Caco-2 (cell line): ENCODE measurements around the gene KLF1. TPM values are rescaled to one million over a fixed set of nuclear protein-coding genes. Genes with fewer than 3 reads are reported as not detected.
"Not testable (repeated sequence)": the region's sequence is repeated elsewhere in the genome, so short reads cannot be mapped to it uniquely, and the experiment has no call there.

Experiments used
- BruUV-seq: library from RNA; stranded (reverse); fragments of 400-500 nt; replicated peaks from 2 replicates; lab custom pipeline; 2021; lab: Mats Ljungman, UMichigan
- CTCF ChIA-PET: fragments of 300-600 bp; sonication (Branson Sonifier 250); formaldehyde crosslinking; loops from one replicate; lab custom pipeline; 2022; ENCODE audit warnings: antibody characterized with exemption; lab: Charles Lee
- POLR2A ChIA-PET: fragments of 300-600 bp; sonication (Branson Sonifier 250); formaldehyde crosslinking; loops from one replicate; lab custom pipeline; 2022; ENCODE audit warnings: antibody characterized with exemption; lab: Charles Lee
- DNase-seq, 2 experiments: peaks; one replicate each; pipeline versions ENCODE4 v3.0.0 to v3.0.0-alpha.2; 2020 to 2022
- H3K27me3 ChIP-seq: replicated peaks from 2 replicates; pipeline ENCODE4 v1.6.0; 2011; ENCODE audit warnings: low read length; ENCODE audit not compliant: control insufficient read depth, insufficient read depth
- H3K36me3 ChIP-seq: 2 replicates; pipeline ENCODE4 v1.5.1; 2011; ENCODE audit warnings: low read length; ENCODE audit not compliant: control insufficient read depth, insufficient read depth
- H3K4me1 ChIP-seq: fragments of 250-450 bp; sonication (Bioruptor Pico); 2 replicates; pipeline ENCODE4 v1.5.1; 2020; ENCODE audit warnings: mild to moderate bottlenecking
- H3K4me3 ChIP-seq: 2 replicates; pipeline ENCODE4 v1.5.1; 2011; ENCODE audit warnings: low read depth, mild to moderate bottlenecking, control low read depth, low read length
- H3K9me3 ChIP-seq: fragments of 250-450 bp; sonication (Bioruptor Pico); 2 replicates; pipeline ENCODE4 v1.5.1; 2020; ENCODE audit warnings: mild to moderate bottlenecking, moderate library complexity
- H3K27ac Mint-ChIP-seq: one replicate; pipeline ENCODE4 v1.8.0; 2022; ENCODE audit warnings: mixed read lengths; ENCODE audit not compliant: unreplicated experiment
- H3K27me3 Mint-ChIP-seq: one replicate; pipeline ENCODE4 v1.8.0; 2022; ENCODE audit warnings: mixed read lengths; ENCODE audit not compliant: insufficient read depth, unreplicated experiment
- H3K36me3 Mint-ChIP-seq: one replicate; pipeline ENCODE4 v1.8.0; 2022; ENCODE audit warnings: mild to moderate bottlenecking, mixed read lengths; ENCODE audit not compliant: insufficient read depth, unreplicated experiment
- H3K4me1 Mint-ChIP-seq: one replicate; pipeline ENCODE4 v1.8.0; 2022; ENCODE audit warnings: low read depth, mixed read lengths; ENCODE audit not compliant: unreplicated experiment
- H3K4me3 Mint-ChIP-seq: one replicate; pipeline ENCODE4 v1.8.0; 2022; ENCODE audit warnings: mild to moderate bottlenecking, moderate library complexity, mixed read lengths; ENCODE audit not compliant: unreplicated experiment
- H3K9me3 Mint-ChIP-seq: one replicate; pipeline ENCODE4 v1.8.0; 2022; ENCODE audit warnings: mixed read lengths; ENCODE audit not compliant: unreplicated experiment
- intact Hi-C: fragments of 100-400 bp; cut with micrococcal nuclease; formaldehyde crosslinking; loops from one replicate; pipeline ENCODE4 v1.10.0; 2022; ENCODE audit not compliant: unreplicated experiment
- total RNA-seq: library from RNA; stranded (reverse); gene quantifications from 2 replicates; pipeline ENCODE4 v1.2.3, GENCODE V29; 2022
- TF ChIP-seq, protein P1 (sequence below), 2 experiments: fragments of 200-600 bp in 1 of 2; IDR thresholded peaks; 1 replicate in 1 of 2; 2 replicates in 1 of 2; pipeline versions ENCODE4 v1.5.1 to v1.8.0; 2011 to 2022; ENCODE audit warnings: antibody characterized with exemption in 1 of 2, control low read depth in 1 of 2, inconsistent platforms in 1 of 2, low read depth in 1 of 2, low read length in 1 of 2, mild to moderate bottlenecking in 1 of 2, moderate library complexity in 1 of 2; ENCODE audit not compliant: insufficient read depth in 1 of 2, severe bottlenecking in 1 of 2, unreplicated experiment in 1 of 2

Gene KLF1
- total RNA-seq, 1 experiment from 2014 or later: not detected

DNA sequence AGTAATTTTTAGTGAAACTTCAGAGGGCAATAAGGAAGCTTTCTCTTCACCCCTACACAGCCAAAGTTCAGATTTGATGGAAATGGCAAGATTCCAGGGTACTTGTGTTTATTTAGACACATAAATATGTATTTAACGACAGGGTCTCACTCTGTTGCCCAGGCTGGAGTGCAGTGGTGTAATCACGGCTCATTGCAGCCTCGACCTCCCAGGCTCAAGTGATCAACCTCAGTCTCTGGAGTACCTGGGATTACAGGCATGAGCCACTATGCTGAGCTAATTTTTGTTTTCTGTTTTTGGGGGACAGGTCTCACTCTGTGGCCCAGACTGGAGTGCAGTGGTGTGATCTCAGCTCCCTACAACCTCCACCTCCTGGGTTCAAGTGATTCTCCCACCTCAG, 34.0 kb upstream of the KLF1 start:
- Histone ChIP-seq H3K4me3 (no peak overlapping the region), H3K4me1 (no peaks in the 10 kb centered on the region), H3K27me3 (no peaks in the 10 kb centered on the region), H3K36me3 (no peaks in the 10 kb centered on the region; the same call in 1 of the 2 replicates), H3K9me3 (no peaks in the 10 kb centered on the region)
- H3K4me3 Mint-ChIP-seq: peak overlapping the region; percentile 9
- POLR2A ChIA-PET: interaction anchor here (1.6 kb wide), 1 partner anchor 12 kb away, joined by 9 read pairs; the partner anchor contains the start of gene FARSA
- H3K27ac Mint-ChIP-seq: peak overlapping the region; percentile 74
- H3K27me3 Mint-ChIP-seq: no peaks in the 10 kb centered on the region
- peaks cover 69% of the 10 kb centered on the region for H3K36me3 Mint-ChIP-seq
- no peaks in the 10 kb centered on the region for H3K9me3 Mint-ChIP-seq
- CTCF ChIA-PET: no interaction called here
- no peaks in the 10 kb centered on the region for H3K4me1 Mint-ChIP-seq
- BruUV-seq: no TSS peak
- TF ChIP-seq, protein P1, sequence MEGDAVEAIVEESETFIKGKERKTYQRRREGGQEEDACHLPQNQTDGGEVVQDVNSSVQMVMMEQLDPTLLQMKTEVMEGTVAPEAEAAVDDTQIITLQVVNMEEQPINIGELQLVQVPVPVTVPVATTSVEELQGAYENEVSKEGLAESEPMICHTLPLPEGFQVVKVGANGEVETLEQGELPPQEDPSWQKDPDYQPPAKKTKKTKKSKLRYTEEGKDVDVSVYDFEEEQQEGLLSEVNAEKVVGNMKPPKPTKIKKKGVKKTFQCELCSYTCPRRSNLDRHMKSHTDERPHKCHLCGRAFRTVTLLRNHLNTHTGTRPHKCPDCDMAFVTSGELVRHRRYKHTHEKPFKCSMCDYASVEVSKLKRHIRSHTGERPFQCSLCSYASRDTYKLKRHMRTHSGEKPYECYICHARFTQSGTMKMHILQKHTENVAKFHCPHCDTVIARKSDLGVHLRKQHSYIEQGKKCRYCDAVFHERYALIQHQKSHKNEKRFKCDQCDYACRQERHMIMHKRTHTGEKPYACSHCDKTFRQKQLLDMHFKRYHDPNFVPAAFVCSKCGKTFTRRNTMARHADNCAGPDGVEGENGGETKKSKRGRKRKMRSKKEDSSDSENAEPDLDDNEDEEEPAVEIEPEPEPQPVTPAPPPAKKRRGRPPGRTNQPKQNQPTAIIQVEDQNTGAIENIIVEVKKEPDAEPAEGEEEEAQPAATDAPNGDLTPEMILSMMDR (IDR thresholded peaks at IDR 0.05; ENCODE audit: insufficient read depth in 1 of 2, low read depth in 1 of 2, low read length in 1 of 2, severe bottlenecking in 1 of 2, unreplicated experiment in 1 of 2): no peak
- no peak for DNase-seq
- intact Hi-C loops: no loop called here

- Histone ChIP-seq H3K4me3 (no peak overlapping the region), H3K9me3 (no peaks in the 10 kb centered on the region), H3K36me3 (no peaks in the 10 kb centered on the region), H3K27me3 (no peaks in the 10 kb centered on the region), H3K4me1 (no peaks in the 10 kb centered on the region)
- H3K27ac Mint-ChIP-seq: peak overlapping the region; percentile 74
- no peak for DNase-seq
- POLR2A ChIA-PET: no interaction called here
- no peaks in the 10 kb centered on the region for H3K27me3 Mint-ChIP-seq
- CTCF ChIA-PET: no interaction called here
- peak overlapping the region; percentile 63 for H3K4me3 Mint-ChIP-seq
- no TSS peak for BruUV-seq
- TF ChIP-seq, protein P1 (IDR thresholded peaks at IDR 0.05; ENCODE audit: insufficient read depth in 1 of 2, low read depth in 1 of 2, low read length in 1 of 2, severe bottlenecking in 1 of 2, unreplicated experiment in 1 of 2): no peak
- intact Hi-C loops: no loop called here
- peaks cover 41% of the 10 kb centered on the region for H3K36me3 Mint-ChIP-seq
- no peaks in the 10 kb centered on the region for H3K4me1 Mint-ChIP-seq
- no peaks in the 10 kb centered on the region for H3K9me3 Mint-ChIP-seq
Observed at GRCh38 chr19:12918253-12918652, 31.3 kb upstream of the KLF1 start.

DNA sequence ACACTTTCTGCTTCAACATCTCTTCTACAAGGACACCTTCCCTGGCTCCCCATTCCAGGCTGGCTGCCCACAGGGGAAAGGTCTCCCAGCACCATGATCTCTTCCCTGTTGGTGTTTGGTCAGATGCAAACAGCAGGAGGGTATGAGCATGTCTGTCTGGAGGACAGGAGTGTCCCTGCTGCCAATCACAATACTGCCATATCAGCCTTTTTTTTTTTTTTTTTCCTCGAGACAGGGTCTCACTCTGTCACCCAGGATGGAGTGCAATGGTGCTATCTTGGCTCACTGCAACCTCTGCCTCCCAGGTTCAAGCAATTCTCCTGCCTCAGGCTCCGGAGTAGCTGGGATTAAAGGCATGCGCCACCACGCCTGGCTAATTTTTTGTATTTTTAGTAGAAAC, 28.9 kb upstream of the KLF1 start:
- H3K9me3 Mint-ChIP-seq, H3K4me1 Mint-ChIP-seq, H3K4me3 ChIP-seq, DNase-seq, H3K27me3 ChIP-seq, BruUV-seq, H3K4me3 Mint-ChIP-seq, H3K27me3 Mint-ChIP-seq, H3K9me3 ChIP-seq, H3K27ac Mint-ChIP-seq, H3K4me1 ChIP-seq, intact Hi-C loops, POLR2A ChIA-PET, H3K36me3 ChIP-seq: not testable (repeated sequence)
- H3K36me3 Mint-ChIP-seq: peaks cover 29% of the 10 kb centered on the region
- CTCF ChIA-PET: interaction anchor here (0.7 kb wide), 1 partner anchor 31 kb away, joined by 7 read pairs; no protein-coding TSS in a partner anchor
